Urinary bladder (tissue), 4 donors: ENCODE data around the gene ENKUR. TPM values are rescaled to one million over a fixed set of nuclear protein-coding genes. Genes with fewer than 3 reads are reported as not detected.

Experiments used
- DNase-seq: peaks from one replicate; pipeline ENCODE4 v3.0.0-alpha.2; 2015; ENCODE audit errors: extremely low spot score
- H3K27ac ChIP-seq: one replicate; pipeline ENCODE4 v1.5.1; 2013; ENCODE audit warnings: low read depth, mild to moderate bottlenecking, moderate library complexity
- H3K36me3 ChIP-seq: one replicate; pipeline ENCODE4 v1.6.1; 2013; ENCODE audit warnings: mild to moderate bottlenecking, moderate library complexity; ENCODE audit not compliant: insufficient read depth
- H3K4me1 ChIP-seq: one replicate; pipeline ENCODE4 v1.6.1; 2013; ENCODE audit warnings: mild to moderate bottlenecking, moderate library complexity; ENCODE audit not compliant: insufficient read depth
- H3K4me3 ChIP-seq: one replicate; pipeline ENCODE4 v1.5.1; 2013; ENCODE audit warnings: low read depth, low read length
- WGBS: extraction: QIAGEN DNeasy Blood & Tissue Kit; methylation state at CpG from one replicate; pipeline ENCODE4 v1.1.7; 2013; 5-methylcytosine and 5-hydroxymethylcytosine counted together
- polyA plus RNA-seq: library from polyadenylated mRNA; stranded (reverse); fragments of 200-250 nt; gene quantifications from one replicate; pipeline ENCODE4 v1.2.3, GENCODE V29; 2013
- total RNA-seq: library from RNA; depleted of rRNA; stranded (reverse); fragments of >200 nt; gene quantifications from one replicate; pipeline ENCODE4 v1.2.3, GENCODE V29; 2014
- donor health status: healthy with polysubstance abuse.
- donor health status: healthy.

ENKUR gene
- total RNA-seq (0.95 TPM), polyA plus RNA-seq (0.03 TPM)

GRCh38 chr10:25015828-25016375 is at the start of gene ENKUR:
TSS of gene ENKUR (minus strand) at chr10:25016158. CDS start at chr10:25015936, 222 bp downstream.
- no peaks in the 10 kb centered on the region for H3K4me1 ChIP-seq
- peak within 1 kb of the TSS; percentile 82 for H3K27ac ChIP-seq
- DNase-seq, result peak; percentile 86
- peak within 1 kb of the TSS; percentile 58 for H3K4me3 ChIP-seq
- H3K36me3 ChIP-seq, result no peaks in the 10 kb centered on the region
- WGBS, result under 1% methylated on average over 16 of the region's 16 CpGs

DNA sequence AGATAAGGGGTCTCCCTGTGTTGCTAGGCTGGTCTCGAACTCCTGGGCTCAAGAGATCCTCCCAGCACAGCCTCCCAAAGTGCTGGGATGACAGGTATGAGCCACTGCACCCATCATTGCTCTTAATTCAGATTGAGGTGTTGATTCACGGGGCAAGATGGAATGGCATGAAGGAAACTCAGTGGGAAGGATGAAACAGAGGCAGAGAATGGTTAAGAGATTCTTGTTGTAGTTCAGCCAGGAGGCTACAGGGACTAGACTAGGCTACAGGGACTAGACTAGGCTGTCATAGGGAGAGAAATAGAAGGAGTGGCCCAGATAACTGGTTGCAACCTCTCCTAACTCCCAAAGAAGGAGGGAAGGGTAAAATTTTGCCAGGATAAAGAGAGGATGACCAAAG is 48.4 kb upstream of the ENKUR start:
- no peak for DNase-seq
- 85% methylated on average over 2 of the region's 2 CpGs for WGBS

DNA sequence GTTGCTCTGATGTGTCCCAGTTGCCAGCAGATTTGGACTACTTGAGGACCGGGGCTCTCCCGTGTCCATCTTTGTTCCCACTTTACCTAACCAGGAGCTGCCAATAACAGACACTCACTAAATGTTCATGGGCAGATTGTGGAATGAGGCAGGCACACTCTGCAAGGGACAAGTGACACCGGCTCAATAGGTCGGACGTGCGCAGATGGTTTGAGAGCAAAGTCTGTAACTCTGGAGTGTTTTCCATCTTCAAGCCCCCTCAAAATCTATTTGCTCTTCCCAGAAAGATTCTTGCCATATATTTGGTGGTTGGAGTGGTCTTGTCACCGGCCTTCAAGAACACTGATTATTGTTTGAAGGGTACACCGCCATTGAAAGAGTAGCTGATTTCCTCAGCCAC is 47.7 kb upstream of the ENKUR start:
- DNase-seq, result no peak
- Histone ChIP-seq H3K36me3 (no peaks in the 10 kb centered on the region), H3K4me3 (no peak overlapping the region), H3K27ac (no peak overlapping the region), H3K4me1 (no peaks in the 10 kb centered on the region)
- 92% methylated on average over 8 of the region's 8 CpGs for WGBS

More for the DNA sequence above, 48.4 kb upstream of the ENKUR start:
- Histone ChIP-seq H3K4me3 (no peak overlapping the region), H3K36me3 (no peaks in the 10 kb centered on the region), H3K4me1 (no peaks in the 10 kb centered on the region), H3K27ac (no peak overlapping the region)

GRCh38 chr10:25063157-25063556 is 47.2 kb upstream of the ENKUR start:
- no peak overlapping the region for H3K27ac ChIP-seq
- no peaks in the 10 kb centered on the region for H3K4me1 ChIP-seq
- 98% methylated on average over 1 of the region's 1 CpG for WGBS
- no peak overlapping the region for H3K4me3 ChIP-seq
- no peak for DNase-seq
- no peaks in the 10 kb centered on the region for H3K36me3 ChIP-seq

DNA sequence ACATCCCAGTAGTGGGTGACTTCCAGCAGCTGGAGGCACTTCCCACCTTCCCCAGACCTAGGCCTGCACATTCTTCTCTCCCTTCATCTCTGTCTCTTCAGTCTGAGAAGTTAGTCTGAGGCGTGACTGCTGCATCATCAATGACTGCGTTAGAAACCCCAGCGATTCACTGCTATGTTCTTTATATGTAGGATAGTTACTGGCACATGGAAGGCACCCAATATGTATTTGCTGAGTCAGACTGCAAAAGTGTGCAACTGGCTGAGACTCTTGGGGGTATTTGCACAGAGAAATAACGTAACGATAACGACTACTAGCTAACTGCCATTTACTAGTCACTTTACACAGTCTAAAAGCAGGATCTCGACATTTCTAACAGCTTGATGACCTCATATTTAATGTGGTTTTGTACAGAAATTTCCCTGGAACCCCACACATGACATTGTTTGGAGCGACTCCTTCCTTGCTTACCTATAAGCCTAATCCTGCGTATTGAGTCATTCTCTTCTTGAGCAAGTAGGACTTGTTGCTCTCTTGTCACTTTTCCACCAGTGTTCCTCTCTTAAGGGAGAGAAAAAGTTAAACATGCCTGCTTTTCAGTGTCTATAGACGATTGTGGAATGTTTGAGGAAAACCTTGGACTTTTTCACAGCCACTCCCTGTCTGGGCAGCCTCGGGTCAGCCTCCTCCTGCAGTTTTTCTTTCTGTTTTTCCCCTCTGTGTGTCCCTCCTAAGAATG is 45.9 kb upstream of the ENKUR start:
- Histone ChIP-seq H3K4me1 (no peaks in the 10 kb centered on the region), H3K27ac (no peak overlapping the region), H3K36me3 (no peaks in the 10 kb centered on the region), H3K4me3 (no peak overlapping the region)
- DNase-seq, result no peak
- WGBS, result 71% methylated on average over 11 of the region's 11 CpGs

- H3K4me3 ChIP-seq, result no peak overlapping the region
- H3K4me1 ChIP-seq, result no peaks in the 10 kb centered on the region
- WGBS, result 95% methylated on average over 7 of the region's 7 CpGs
- no peaks in the 10 kb centered on the region for H3K36me3 ChIP-seq
- H3K27ac ChIP-seq, result no peak overlapping the region
- DNase-seq, result no peak
These were observed 45.2 kb upstream of the ENKUR start for GRCh38 chr10:25061125-25061524.

GRCh38 chr10:25059990-25060389 is 44.0 kb upstream of the ENKUR start:
- Histone ChIP-seq H3K36me3 (no peaks in the 10 kb centered on the region), H3K27ac (no peak overlapping the region), H3K4me1 (no peaks in the 10 kb centered on the region), H3K4me3 (no peak overlapping the region)
- no peak for DNase-seq
- WGBS, result 46% methylated on average over 7 of the region's 7 CpGs

DNA sequence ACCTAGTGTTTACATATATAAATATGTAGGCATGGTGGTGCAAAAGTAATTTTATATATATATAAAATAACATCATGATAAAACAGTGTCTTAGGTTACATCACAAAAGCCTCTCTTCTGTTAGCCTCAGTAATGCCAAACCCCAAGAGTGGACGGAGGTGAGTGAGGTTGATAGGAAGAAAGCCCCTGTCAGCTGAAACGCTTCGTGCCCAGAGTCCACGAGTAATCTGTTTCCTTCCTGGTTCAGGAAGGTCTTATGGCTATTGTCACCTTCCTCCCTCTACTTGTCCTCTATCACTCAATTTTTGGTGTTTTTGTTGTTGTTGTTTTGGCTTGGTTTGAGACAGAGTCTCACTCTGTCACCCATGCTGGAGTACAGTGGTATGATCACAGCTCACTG is 41.9 kb upstream of the ENKUR start:
- H3K36me3 ChIP-seq, result no peaks in the 10 kb centered on the region
- 64% methylated on average over 4 of the region's 4 CpGs for WGBS

DNA sequence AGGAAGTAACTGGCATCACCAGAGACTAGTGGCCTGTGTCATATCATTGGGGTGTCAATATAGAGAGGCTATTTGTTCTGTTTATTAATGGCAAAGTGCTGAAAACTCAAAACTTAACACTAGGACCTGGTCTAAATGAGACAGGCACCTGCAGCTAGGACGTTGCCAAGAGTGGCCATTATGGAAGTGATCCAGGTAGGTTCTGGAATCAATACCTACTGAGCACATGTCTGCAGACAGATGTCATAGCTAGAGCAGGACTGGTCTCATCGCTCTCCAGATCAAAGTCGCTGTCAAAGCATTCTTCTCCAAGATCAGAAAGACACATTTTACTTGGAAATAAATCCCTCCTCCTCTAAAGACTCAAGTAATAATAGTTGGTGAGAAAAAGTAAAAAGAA is 40.8 kb upstream of the ENKUR start:
- WGBS, result 84% methylated on average over 3 of the region's 3 CpGs
- H3K4me3 ChIP-seq, result no peak overlapping the region

More for the DNA sequence above, 41.9 kb upstream of the ENKUR start:
- no peak for DNase-seq
- Histone ChIP-seq H3K4me1 (no peaks in the 10 kb centered on the region), H3K4me3 (no peak overlapping the region), H3K27ac (no peak overlapping the region)

GRCh38 chr10:25052012-25052411 is 36.1 kb upstream of the ENKUR start:
- no peak overlapping the region for H3K27ac ChIP-seq
- DNase-seq, result no peak
- no peaks in the 10 kb centered on the region for H3K4me1 ChIP-seq
- WGBS, result 80% methylated on average over 1 of the region's 1 CpG
- H3K4me3 ChIP-seq, result no peak overlapping the region
- no peaks in the 10 kb centered on the region for H3K36me3 ChIP-seq

More for the DNA sequence above, 40.8 kb upstream of the ENKUR start:
- DNase-seq, result no peak
- Histone ChIP-seq H3K36me3 (no peaks in the 10 kb centered on the region), H3K4me1 (no peaks in the 10 kb centered on the region), H3K27ac (no peak overlapping the region)

DNA sequence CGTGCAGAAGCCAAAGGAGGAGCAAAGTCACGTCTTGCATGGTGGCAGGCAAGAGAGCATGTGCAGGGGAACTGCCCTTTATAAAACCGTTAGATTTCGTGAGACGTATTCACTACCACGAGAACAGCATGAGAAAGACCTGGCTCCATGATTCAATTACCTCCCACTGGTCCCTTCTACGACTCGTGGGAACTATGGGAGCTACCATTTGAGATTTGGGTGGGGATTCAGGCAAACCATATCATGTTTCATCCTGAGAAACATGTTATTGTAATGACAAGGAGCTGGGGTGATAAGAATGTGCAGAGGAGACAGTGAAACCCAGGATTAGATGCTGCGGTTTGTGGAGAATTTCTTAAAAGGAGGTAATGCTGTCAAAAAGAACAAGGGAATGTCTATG is 34.4 kb upstream of the ENKUR start:
- Histone ChIP-seq H3K4me3 (no peak overlapping the region), H3K36me3 (no peaks in the 10 kb centered on the region), H3K4me1 (no peaks in the 10 kb centered on the region), H3K27ac (no peak overlapping the region)
- WGBS, result 79% methylated on average over 9 of the region's 9 CpGs
- DNase-seq, result no peak

- H3K4me3 ChIP-seq, result no peak overlapping the region
- DNase-seq, result no peak
- no peaks in the 10 kb centered on the region for H3K4me1 ChIP-seq
- H3K36me3 ChIP-seq, result no peaks in the 10 kb centered on the region
- no peak overlapping the region for H3K27ac ChIP-seq
- over 99% methylated on average over 2 of the region's 2 CpGs for WGBS
These were observed 34.0 kb upstream of the ENKUR start for GRCh38 chr10:25049966-25050365.

DNA sequence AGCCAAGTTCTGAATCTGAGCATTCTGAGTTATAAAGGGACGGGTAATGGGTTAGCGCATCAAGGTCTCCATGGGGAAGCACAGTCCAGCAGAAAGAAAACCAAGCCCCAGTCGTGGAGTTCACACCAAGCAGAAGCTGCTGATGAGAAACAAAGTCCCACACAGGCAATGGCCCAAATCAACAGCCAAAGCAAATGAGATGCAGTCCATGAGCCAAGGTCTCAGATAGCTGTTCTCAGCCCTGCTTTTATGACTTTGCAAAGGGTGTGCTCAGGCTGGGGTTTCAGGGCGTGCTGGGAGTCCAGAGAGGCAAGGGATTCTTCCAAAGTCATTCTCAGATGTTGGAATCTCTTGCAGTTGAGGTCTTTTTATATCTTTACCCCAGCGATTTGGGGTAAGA is 32.5 kb upstream of the ENKUR start:
- DNase-seq, result no peak
- Histone ChIP-seq H3K4me3 (no peak overlapping the region), H3K27ac (no peak overlapping the region), H3K4me1 (no peaks in the 10 kb centered on the region), H3K36me3 (no peaks in the 10 kb centered on the region)
- 85% methylated on average over 5 of the region's 5 CpGs for WGBS

GRCh38 chr10:25047591-25048301 is 31.8 kb upstream of the ENKUR start:
- no peaks in the 10 kb centered on the region for H3K36me3 ChIP-seq
- no peak for DNase-seq
- 48% methylated on average over 4 of the region's 4 CpGs for WGBS
- H3K27ac ChIP-seq, result no peak overlapping the region
- H3K4me1 ChIP-seq, result no peaks in the 10 kb centered on the region
- H3K4me3 ChIP-seq, result no peak overlapping the region
